AG04450 (cell line): ENCODE measurements around the gene CAB39L. TPM values are rescaled to one million over a fixed set of nuclear protein-coding genes. Genes with fewer than 3 reads are reported as not detected.

Source experiments
- CTCF ChIA-PET: fragments of 300-600, 350-600 bp; formaldehyde crosslinking; extraction: SDS; loops from one replicate; lab custom pipeline; 2022; ENCODE audit warnings: antibody characterized with exemption, inconsistent platforms; lab: Charles Lee
- POLR2A ChIA-PET: fragments of 350-600 bp; formaldehyde crosslinking; extraction: SDS; loops from one replicate; lab custom pipeline; 2021; ENCODE audit warnings: antibody characterized with exemption, inconsistent platforms; lab: Yijun Ruan, JAX
- DNase-seq: peaks from one replicate; pipeline ENCODE4 v3.0.0-alpha.2; 2011; ENCODE audit warnings: low read depth, low spot score
- H3K27ac ChIP-seq: one replicate; pipeline ENCODE4 v1.5.1; 2012; ENCODE audit warnings: low read depth, low read length, control low read depth
- H3K27me3 ChIP-seq: one replicate; pipeline ENCODE4 v1.6.0; 2012; ENCODE audit warnings: low read length; ENCODE audit not compliant: control insufficient read depth, insufficient read depth
- H3K4me3 ChIP-seq: 2 replicates; pipeline ENCODE4 v1.5.1; 2011; ENCODE audit warnings: mild to moderate bottlenecking, low read depth, low read length, control low read depth
- H3K9me3 ChIP-seq: 2 replicates; pipeline ENCODE4 v1.5.1; 2012; ENCODE audit warnings: low read length; ENCODE audit not compliant: control insufficient read depth, insufficient read depth
- CTCF ChIP-seq: IDR thresholded peaks from 2 replicates; pipeline ENCODE4 v1.5.1; 2011; ENCODE audit warnings: low read depth, low read length, control low read depth, inconsistent platforms
- polyA plus RNA-seq: library from polyadenylated mRNA; depleted of rRNA; stranded (reverse); fragments of >200 nt; gene quantifications from 2 replicates; pipeline ENCODE4 v1.2.3, GENCODE V29; 2011

The CAB39L gene
- polyA plus RNA-seq, 1 experiment: 26.3 TPM

DNA sequence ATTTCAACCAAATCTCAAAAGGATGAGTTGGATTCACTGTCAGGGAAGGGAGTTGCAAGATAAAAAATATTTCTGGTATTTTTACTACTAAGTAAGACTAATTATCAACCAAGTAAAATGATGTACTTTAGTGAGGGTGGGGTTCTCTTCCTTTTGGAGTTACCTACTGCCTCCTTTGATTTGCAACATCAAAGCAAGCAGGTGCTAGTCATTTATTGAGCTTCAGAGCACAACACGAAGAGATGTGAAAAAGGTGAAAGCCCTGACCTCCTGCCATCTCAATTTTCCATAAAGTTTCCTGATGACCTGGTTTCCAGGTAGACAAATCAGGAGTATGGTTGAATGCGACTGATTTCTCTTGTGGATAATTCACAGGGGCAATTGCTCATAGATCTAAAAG is 100.1 kb downstream of the CAB39L start:
- POLR2A ChIA-PET: no interaction called here
- no peaks in the 10 kb centered on the region; the same call in 1 of the 2 replicates for H3K9me3 ChIP-seq
- TF ChIP-seq CTCF: no peak
- H3K4me3 ChIP-seq: no peak overlapping the region
- DNase-seq: no peak
- CTCF ChIA-PET: no interaction called here
- H3K27me3 ChIP-seq: no peaks in the 10 kb centered on the region
- no peak overlapping the region for H3K27ac ChIP-seq

DNA sequence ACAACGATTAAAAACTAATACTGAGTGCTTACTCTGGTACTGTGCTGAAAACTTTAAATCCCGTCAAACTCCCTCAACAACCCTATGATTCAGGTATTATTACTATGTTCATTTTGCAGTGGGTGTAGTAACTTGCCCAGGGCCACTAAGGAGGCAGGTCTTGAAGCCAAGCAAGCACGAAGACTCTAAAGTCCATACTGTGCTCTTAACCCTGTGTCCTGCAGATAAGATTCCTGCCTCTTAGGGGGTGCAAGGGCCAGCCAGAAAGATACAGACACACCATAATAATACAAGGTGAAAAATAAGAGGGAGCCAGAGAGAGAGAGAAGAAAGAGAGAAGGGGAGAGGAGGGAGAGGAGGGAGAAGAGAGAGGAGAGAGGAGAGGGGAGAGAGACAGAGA is 100.6 kb downstream of the CAB39L start:
- Histone ChIP-seq H3K4me3 (no peak overlapping the region), H3K27me3 (no peaks in the 10 kb centered on the region), H3K9me3 (no peaks in the 10 kb centered on the region), H3K27ac (no peak overlapping the region)
- ChIA-PET CTCF (interaction anchor here (1.1 kb wide), 1 partner anchor 13 kb away, joined by 3 read pairs; no protein-coding TSS in a partner anchor), POLR2A (no interaction called here)
- no peak for TF ChIP-seq CTCF
- no peak for DNase-seq

DNA sequence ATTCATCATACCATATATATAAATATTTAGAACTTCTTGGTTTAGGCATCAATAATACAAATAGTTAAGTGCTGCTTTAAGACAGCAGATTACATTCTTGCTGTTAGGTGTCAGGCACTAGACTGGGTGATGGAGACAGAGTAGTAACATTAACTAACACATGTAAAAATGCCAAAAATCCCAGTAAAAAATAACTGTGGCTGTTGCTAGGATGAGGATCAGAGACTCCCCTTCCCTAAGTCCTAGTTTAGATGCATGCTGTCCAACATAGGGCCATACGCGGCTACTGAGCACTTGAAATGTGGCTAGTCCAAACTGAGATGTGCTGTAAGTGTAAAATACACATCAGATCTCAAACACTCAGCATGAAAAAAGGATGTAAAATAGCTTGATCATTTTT is 101.4 kb downstream of the CAB39L start:
- TF ChIP-seq CTCF: no peak
- POLR2A ChIA-PET: no interaction called here
- CTCF ChIA-PET: interaction anchor here (1.1 kb wide), 1 partner anchor 12 kb away, joined by 3 read pairs; no protein-coding TSS in a partner anchor

DNA sequence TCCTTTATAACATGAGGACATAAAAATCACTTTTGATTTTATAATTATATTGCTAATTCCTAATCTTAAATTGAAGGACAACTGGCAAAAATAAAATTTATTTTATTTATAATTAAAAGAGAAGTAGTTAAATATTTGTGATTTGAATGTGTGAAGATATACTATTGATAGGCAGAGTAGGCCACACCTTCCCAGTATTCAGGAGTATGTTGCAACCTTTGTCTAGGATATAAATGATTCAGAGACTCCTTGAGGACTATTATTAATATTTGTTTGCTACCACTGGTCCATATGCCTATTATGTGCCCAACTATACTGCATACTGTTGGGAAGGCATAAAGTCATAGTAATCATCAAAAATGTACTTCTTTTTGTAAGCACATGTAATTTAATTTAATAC is 101.9 kb downstream of the CAB39L start:
- no peaks in the 10 kb centered on the region for H3K27me3 ChIP-seq
- POLR2A ChIA-PET: no interaction called here
- DNase-seq: no peak
- H3K9me3 ChIP-seq: no peaks in the 10 kb centered on the region
- CTCF ChIA-PET: no interaction called here
- no peak for TF ChIP-seq CTCF
- H3K27ac ChIP-seq: no peak overlapping the region
- H3K4me3 ChIP-seq: no peak overlapping the region

More for the DNA sequence above, 101.4 kb downstream of the CAB39L start:
- H3K27ac ChIP-seq: no peak overlapping the region
- DNase-seq: no peak
- no peaks in the 10 kb centered on the region for H3K27me3 ChIP-seq
- H3K4me3 ChIP-seq: no peak overlapping the region
- H3K9me3 ChIP-seq: no peaks in the 10 kb centered on the region

DNA sequence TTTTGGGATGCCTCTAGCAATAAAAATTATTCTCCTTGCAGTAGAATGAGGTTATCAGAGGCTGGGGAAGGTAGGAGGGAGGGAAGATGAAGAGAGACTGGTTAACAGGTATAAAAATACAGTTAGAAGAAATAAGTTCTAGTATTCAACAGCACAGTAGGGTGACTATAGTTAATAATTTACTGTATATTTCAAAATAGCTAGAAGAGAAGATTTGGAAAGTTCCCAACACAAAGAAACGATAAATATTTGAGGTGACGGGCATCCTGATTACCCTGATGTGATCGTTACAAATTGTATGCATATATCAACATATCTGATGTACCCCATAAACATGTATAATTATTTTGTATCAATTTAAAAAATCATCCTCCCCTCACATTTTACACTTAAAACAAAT is 102.3 kb downstream of the CAB39L start:
- Histone ChIP-seq H3K27ac (no peak overlapping the region), H3K4me3 (no peak overlapping the region), H3K27me3 (no peaks in the 10 kb centered on the region), H3K9me3 (no peaks in the 10 kb centered on the region)
- POLR2A ChIA-PET: no interaction called here
- CTCF ChIA-PET: no interaction called here
- no peak for DNase-seq
- TF ChIP-seq CTCF: no peak
